ENCODE measurements around the gene FAM131C. TPM values are rescaled to one million over a fixed set of nuclear protein-coding genes. Genes with fewer than 3 reads are reported as not detected.
"Not testable (repeated sequence)": the region's sequence is repeated elsewhere in the genome, so short reads cannot be mapped to it uniquely, and the experiment has no call there.

Gene FAM131C
- polyA plus RNA-seq, 1 donor from 2014 or later: 0.97 TPM

DNA sequence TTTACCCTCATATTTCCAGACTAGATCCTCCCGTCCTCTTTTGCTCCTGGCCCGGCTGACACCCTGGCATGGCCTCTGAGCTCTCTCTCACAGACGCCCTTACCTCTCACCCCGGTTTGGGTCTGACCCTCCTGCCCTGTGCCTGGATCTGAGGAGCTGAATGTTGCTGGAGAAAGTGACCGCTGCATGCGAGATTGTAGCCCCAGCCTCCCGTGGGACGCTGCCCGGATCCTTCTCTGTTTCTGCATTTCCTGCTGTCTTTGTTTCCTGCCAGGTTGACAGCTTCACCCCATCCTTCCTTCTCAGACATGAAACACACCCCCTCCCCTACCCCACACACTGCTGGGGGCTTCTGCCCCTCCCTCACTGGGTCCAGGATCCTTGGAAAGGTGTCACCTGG is 9.5 kb downstream of the FAM131C start:
- H3K27ac ChIP-seq (ENCODE audit: low read length): no peak overlapping the region
- TF ChIP-seq MXI1 (conservative IDR thresholded peaks at IDR 0.05; ENCODE audit: poor library complexity, severe bottlenecking) (no peak), EP300 (conservative IDR thresholded peaks at IDR 0.05; ENCODE audit: poor library complexity, severe bottlenecking) (no peak), EZH2 (IDR thresholded peaks at IDR 0.05; ENCODE audit: borderline replicate concordance, insufficient read depth, low read length, poor library complexity, severe bottlenecking) (no peak), TAF1 (IDR thresholded peaks at IDR 0.05; ENCODE audit: low read depth) (no peak), SMC3 (conservative IDR thresholded peaks at IDR 0.05; ENCODE audit: poor library complexity) (no peak), RAD21 (conservative IDR thresholded peaks at IDR 0.05) (no peak), POLR2AphosphoS5 (IDR thresholded peaks at IDR 0.05) (no peak)
- TF ChIP-seq, protein P1, sequence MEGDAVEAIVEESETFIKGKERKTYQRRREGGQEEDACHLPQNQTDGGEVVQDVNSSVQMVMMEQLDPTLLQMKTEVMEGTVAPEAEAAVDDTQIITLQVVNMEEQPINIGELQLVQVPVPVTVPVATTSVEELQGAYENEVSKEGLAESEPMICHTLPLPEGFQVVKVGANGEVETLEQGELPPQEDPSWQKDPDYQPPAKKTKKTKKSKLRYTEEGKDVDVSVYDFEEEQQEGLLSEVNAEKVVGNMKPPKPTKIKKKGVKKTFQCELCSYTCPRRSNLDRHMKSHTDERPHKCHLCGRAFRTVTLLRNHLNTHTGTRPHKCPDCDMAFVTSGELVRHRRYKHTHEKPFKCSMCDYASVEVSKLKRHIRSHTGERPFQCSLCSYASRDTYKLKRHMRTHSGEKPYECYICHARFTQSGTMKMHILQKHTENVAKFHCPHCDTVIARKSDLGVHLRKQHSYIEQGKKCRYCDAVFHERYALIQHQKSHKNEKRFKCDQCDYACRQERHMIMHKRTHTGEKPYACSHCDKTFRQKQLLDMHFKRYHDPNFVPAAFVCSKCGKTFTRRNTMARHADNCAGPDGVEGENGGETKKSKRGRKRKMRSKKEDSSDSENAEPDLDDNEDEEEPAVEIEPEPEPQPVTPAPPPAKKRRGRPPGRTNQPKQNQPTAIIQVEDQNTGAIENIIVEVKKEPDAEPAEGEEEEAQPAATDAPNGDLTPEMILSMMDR (IDR thresholded peaks at IDR 0.05; ENCODE audit: poor library complexity, severe bottlenecking): no peak
- TF ChIP-seq, protein P2, sequence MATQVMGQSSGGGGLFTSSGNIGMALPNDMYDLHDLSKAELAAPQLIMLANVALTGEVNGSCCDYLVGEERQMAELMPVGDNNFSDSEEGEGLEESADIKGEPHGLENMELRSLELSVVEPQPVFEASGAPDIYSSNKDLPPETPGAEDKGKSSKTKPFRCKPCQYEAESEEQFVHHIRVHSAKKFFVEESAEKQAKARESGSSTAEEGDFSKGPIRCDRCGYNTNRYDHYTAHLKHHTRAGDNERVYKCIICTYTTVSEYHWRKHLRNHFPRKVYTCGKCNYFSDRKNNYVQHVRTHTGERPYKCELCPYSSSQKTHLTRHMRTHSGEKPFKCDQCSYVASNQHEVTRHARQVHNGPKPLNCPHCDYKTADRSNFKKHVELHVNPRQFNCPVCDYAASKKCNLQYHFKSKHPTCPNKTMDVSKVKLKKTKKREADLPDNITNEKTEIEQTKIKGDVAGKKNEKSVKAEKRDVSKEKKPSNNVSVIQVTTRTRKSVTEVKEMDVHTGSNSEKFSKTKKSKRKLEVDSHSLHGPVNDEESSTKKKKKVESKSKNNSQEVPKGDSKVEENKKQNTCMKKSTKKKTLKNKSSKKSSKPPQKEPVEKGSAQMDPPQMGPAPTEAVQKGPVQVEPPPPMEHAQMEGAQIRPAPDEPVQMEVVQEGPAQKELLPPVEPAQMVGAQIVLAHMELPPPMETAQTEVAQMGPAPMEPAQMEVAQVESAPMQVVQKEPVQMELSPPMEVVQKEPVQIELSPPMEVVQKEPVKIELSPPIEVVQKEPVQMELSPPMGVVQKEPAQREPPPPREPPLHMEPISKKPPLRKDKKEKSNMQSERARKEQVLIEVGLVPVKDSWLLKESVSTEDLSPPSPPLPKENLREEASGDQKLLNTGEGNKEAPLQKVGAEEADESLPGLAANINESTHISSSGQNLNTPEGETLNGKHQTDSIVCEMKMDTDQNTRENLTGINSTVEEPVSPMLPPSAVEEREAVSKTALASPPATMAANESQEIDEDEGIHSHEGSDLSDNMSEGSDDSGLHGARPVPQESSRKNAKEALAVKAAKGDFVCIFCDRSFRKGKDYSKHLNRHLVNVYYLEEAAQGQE (IDR thresholded peaks at IDR 0.05; ENCODE audit: borderline replicate concordance): no peak
- H3K4me3 ChIP-seq (ENCODE audit: low read length): no peak overlapping the region
- no peaks in the 10 kb centered on the region for H3K79me2 ChIP-seq (replicated peaks; ENCODE audit: insufficient read depth, low read length)
- H2AFZ ChIP-seq (ENCODE audit: low read depth, low read length): no peak overlapping the region
- H3K4me2 ChIP-seq (ENCODE audit: low read length): no peak overlapping the region
- H3K9me3 ChIP-seq (ENCODE audit: low read length): no peaks in the 10 kb centered on the region
- no peaks in the 10 kb centered on the region for H3F3A ChIP-seq (ENCODE audit: insufficient read depth, low read length, poor library complexity, severe bottlenecking)
- H3K36me3 ChIP-seq (ENCODE audit: insufficient read depth, low read length): no peaks in the 10 kb centered on the region
- no peaks in the 10 kb centered on the region for H4K20me1 ChIP-seq (ENCODE audit: insufficient read depth)
- no peaks in the 10 kb centered on the region for H3K9me2 ChIP-seq (ENCODE audit: insufficient read depth, low read length)
- no peaks in the 10 kb centered on the region for H3K27me3 ChIP-seq (ENCODE audit: insufficient read depth, low read depth, low read length)
- no peak overlapping the region for H3K9ac ChIP-seq (ENCODE audit: low read length)

DNA sequence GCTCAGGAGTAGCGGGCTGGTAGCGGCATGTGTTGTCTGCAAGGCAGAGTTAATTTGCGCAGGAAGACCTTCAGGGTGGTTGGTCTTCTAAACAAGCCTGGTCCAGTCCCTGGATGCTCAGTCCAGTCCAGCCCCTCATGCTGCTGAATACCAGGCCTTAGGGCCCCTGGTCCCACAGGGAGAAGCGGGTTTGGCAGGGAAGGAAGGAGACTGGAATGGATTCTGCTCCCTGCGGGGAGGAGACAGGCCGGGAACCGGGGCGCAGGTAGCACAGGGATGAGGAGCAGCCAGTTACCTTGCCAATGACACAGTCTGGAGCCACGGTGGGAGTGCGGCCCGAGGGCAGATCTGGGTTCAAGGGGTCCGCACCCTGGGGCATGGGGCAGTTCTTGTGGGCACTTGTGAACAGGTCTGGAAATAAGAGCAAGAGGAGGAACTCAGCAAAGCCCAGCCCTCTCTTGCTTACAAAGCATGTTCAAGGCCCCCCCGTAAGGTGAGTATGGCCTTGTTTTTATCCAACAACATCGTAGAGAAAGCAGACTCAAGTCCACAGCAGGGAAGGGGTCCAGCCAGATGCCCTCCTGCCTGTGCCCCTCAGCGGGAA is 10.1 kb downstream of the FAM131C start:
- no peaks in the 10 kb centered on the region for H3F3A ChIP-seq (ENCODE audit: insufficient read depth, low read length, poor library complexity, severe bottlenecking)
- no peaks in the 10 kb centered on the region for H3K36me3 ChIP-seq (ENCODE audit: insufficient read depth, low read length)
- H3K79me2 ChIP-seq (replicated peaks; ENCODE audit: insufficient read depth, low read length): no peaks in the 10 kb centered on the region
- no peaks in the 10 kb centered on the region for H3K9me3 ChIP-seq (ENCODE audit: low read length)
- TF ChIP-seq, protein P2 (IDR thresholded peaks at IDR 0.05; ENCODE audit: borderline replicate concordance): no peak
- TF ChIP-seq MXI1 (conservative IDR thresholded peaks at IDR 0.05; ENCODE audit: poor library complexity, severe bottlenecking): no peak
- TF ChIP-seq SMC3 (conservative IDR thresholded peaks at IDR 0.05; ENCODE audit: poor library complexity): no peak
- TF ChIP-seq, protein P1 (IDR thresholded peaks at IDR 0.05; ENCODE audit: poor library complexity, severe bottlenecking): no peak
- TF ChIP-seq TAF1 (IDR thresholded peaks at IDR 0.05; ENCODE audit: low read depth): no peak
- no peak for TF ChIP-seq RAD21 (conservative IDR thresholded peaks at IDR 0.05)
- no peak for TF ChIP-seq EP300 (conservative IDR thresholded peaks at IDR 0.05; ENCODE audit: poor library complexity, severe bottlenecking)
- TF ChIP-seq POLR2AphosphoS5 (IDR thresholded peaks at IDR 0.05): no peak
- TF ChIP-seq EZH2 (IDR thresholded peaks at IDR 0.05; ENCODE audit: borderline replicate concordance, insufficient read depth, low read length, poor library complexity, severe bottlenecking): no peak
- H3K27me3 ChIP-seq (ENCODE audit: insufficient read depth, low read depth, low read length): no peaks in the 10 kb centered on the region
- no peak overlapping the region for H3K9ac ChIP-seq (ENCODE audit: low read length)
- no peaks in the 10 kb centered on the region for H4K20me1 ChIP-seq (ENCODE audit: insufficient read depth)
- H3K9me2 ChIP-seq (ENCODE audit: insufficient read depth, low read length): no peaks in the 10 kb centered on the region
- no peak overlapping the region for H3K4me2 ChIP-seq (ENCODE audit: low read length)
- H3K27ac ChIP-seq (ENCODE audit: low read length): no peak overlapping the region
- no peak overlapping the region for H3K4me3 ChIP-seq (ENCODE audit: low read length)
- no peak overlapping the region for H2AFZ ChIP-seq (ENCODE audit: low read depth, low read length)

DNA sequence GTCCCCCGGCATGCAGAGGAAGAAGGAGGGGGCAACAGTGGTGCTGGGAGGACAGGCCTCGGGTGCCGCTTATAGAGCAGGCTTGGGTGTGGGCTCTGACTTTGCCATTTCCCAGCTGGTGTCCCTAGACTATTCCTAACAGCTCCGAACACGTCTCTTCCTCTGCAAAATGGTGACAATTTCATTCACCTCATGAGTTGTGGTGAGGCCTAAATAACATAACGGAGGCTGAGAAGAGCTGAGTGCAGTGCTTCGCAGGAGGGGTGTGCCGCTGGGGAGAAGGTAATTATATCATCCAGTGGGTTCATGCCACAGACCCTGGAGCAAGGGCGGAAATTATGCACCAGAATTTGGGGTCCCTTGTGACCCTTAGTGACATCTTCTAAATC is 10.8 kb downstream of the FAM131C start:
- not testable (repeated sequence) for H3K79me2 ChIP-seq (replicated peaks; ENCODE audit: insufficient read depth, low read length); H2AFZ ChIP-seq (ENCODE audit: low read depth, low read length); H3K36me3 ChIP-seq (ENCODE audit: insufficient read depth, low read length); H3K27ac ChIP-seq (ENCODE audit: low read length); H3F3A ChIP-seq (ENCODE audit: insufficient read depth, low read length, poor library complexity, severe bottlenecking); H4K20me1 ChIP-seq (ENCODE audit: insufficient read depth); H3K9ac ChIP-seq (ENCODE audit: low read length); H3K9me2 ChIP-seq (ENCODE audit: insufficient read depth, low read length); H3K9me3 ChIP-seq (ENCODE audit: low read length); H3K27me3 ChIP-seq (ENCODE audit: insufficient read depth, low read depth, low read length); H3K4me2 ChIP-seq (ENCODE audit: low read length); H3K4me3 ChIP-seq (ENCODE audit: low read length)

Measured in neural cell (in vitro differentiated cells).